Fibroblast of lung (primary cell): ENCODE data around the gene PARP3.

Source experiments
- EZH2 ChIP-seq: IDR thresholded peaks from 2 replicates; pipeline ENCODE4 v1.5.1; 2012; ENCODE audit warnings: low read length, control low read depth, mild to moderate bottlenecking; ENCODE audit errors: missing control alignments
- TF ChIP-seq, protein P1 (sequence below), 2 donors: IDR thresholded peaks in 1 of 2; conservative IDR thresholded peaks in 1 of 2; 1 replicate in 1 of 2; 2 replicates in 1 of 2; pipeline ENCODE4 v1.5.1; 2011 to 2012; ENCODE audit warnings: low read length in 2 of 2, control low read depth in 1 of 2, inconsistent platforms in 1 of 2, low read depth in 1 of 2, mild to moderate bottlenecking in 1 of 2

DNA sequence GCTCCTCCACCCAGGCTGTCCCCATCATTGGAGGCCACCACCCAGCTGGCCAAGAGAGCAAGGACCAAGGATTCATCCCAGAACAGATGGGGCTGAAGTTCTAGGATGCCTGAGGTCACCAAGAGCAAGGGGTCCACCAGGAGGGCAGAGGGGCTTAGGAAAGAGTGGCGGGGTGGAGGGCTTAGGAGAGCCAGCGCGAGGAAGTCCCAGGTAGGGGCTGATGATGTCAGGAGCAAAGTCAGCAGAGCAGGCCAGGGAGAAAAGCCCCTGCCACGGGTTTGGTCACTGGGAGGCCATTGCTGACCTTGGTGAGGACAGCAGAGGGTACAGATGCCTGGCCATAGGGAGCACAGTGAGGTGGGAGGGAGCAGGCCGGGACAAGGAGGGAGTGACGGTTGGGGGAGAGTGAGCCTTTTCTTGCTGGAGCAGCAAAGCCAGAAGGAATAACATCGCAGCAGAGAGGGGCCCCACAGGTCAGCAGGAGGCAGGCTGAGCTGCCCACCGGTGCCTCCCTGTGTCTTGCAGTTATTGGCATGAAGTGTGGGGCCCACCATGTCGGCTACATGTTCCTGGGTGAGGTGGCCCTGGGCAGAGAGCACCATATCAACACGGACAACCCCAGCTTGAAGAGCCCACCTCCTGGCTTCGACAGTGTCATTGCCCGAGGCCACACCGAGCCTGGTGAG is 5.2 kb downstream of the PARP3 start:
- TF ChIP-seq, protein P1, sequence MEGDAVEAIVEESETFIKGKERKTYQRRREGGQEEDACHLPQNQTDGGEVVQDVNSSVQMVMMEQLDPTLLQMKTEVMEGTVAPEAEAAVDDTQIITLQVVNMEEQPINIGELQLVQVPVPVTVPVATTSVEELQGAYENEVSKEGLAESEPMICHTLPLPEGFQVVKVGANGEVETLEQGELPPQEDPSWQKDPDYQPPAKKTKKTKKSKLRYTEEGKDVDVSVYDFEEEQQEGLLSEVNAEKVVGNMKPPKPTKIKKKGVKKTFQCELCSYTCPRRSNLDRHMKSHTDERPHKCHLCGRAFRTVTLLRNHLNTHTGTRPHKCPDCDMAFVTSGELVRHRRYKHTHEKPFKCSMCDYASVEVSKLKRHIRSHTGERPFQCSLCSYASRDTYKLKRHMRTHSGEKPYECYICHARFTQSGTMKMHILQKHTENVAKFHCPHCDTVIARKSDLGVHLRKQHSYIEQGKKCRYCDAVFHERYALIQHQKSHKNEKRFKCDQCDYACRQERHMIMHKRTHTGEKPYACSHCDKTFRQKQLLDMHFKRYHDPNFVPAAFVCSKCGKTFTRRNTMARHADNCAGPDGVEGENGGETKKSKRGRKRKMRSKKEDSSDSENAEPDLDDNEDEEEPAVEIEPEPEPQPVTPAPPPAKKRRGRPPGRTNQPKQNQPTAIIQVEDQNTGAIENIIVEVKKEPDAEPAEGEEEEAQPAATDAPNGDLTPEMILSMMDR (conservative IDR thresholded peaks at IDR 0.05 in 1 of 2, IDR thresholded peaks at IDR 0.05 in 1 of 2; ENCODE audit: low read depth in 1 of 2, low read length in 2 of 2): no peak
- TF ChIP-seq EZH2: no peak
